IMR-90 (cell line): ENCODE data around the gene CST4. TPM values are rescaled to one million over a fixed set of nuclear protein-coding genes. Genes with fewer than 3 reads are reported as not detected.

Experiments
- ATAC-seq: fragments of 200-7000 bp; cut with Tn5 transposase; 2 replicates; pipeline ENCODE4 v1.9.1; 2020; ENCODE audit warnings: low read depth, mild to moderate bottlenecking, moderate library complexity
- BruUV-seq: library from RNA; stranded (reverse); fragments of 400-500 nt; replicated peaks from 2 replicates; lab custom pipeline; 2021; lab: Mats Ljungman, UMichigan
- CTCF ChIA-PET: fragments of 300-600 bp; formaldehyde crosslinking; extraction: SDS; loops from one replicate; lab custom pipeline; 2021; ENCODE audit warnings: antibody characterized with exemption; lab: Yijun Ruan, JAX
- POLR2A ChIA-PET: fragments of 300-600 bp; sonication (Branson Sonifier 250); formaldehyde crosslinking; loops from one replicate; lab custom pipeline; 2022; ENCODE audit warnings: antibody characterized with exemption; ENCODE audit not compliant: unreplicated experiment; lab: Charles Lee
- DNase-seq: peaks from one replicate; pipeline ENCODE4 v3.0.0; 2013
- H2AFZ ChIP-seq: replicated peaks from 2 replicates; pipeline ENCODE3; 2013; ENCODE audit warnings: low read length, mild to moderate bottlenecking; ENCODE audit not compliant: poor library complexity
- H2AK5ac ChIP-seq: 2 replicates; pipeline ENCODE4 v1.6.1; 2013; ENCODE audit warnings: low read depth, low read length, inconsistent platforms
- H2AK9ac ChIP-seq: replicated peaks from 2 replicates; pipeline ENCODE3; 2013; ENCODE audit warnings: mild to moderate bottlenecking, low read depth, low read length, moderate library complexity; ENCODE audit not compliant: poor library complexity
- H2BK120ac ChIP-seq: 2 replicates; pipeline ENCODE4 v1.6.1; 2013; ENCODE audit warnings: low read depth, low read length, inconsistent platforms
- H2BK15ac ChIP-seq: 3 replicates; pipeline ENCODE4 v1.6.1; 2013; ENCODE audit warnings: low read depth, low read length, inconsistent platforms
- H2BK20ac ChIP-seq: 2 replicates; pipeline ENCODE4 v1.6.1; 2013; ENCODE audit warnings: low read depth, mild to moderate bottlenecking, inconsistent platforms, low read length, moderate library complexity
- H2BK5ac ChIP-seq: 2 replicates; pipeline ENCODE4 v1.6.1; 2013; ENCODE audit warnings: mild to moderate bottlenecking, low read depth, low read length, inconsistent platforms; ENCODE audit not compliant: poor library complexity, severe bottlenecking
- H3K14ac ChIP-seq: replicated peaks from 2 replicates; pipeline ENCODE4 v1.6.1; 2013; ENCODE audit warnings: low read depth, low read length, inconsistent platforms
- H3K18ac ChIP-seq: 2 replicates; pipeline ENCODE4 v1.6.1; 2013; ENCODE audit warnings: low read depth, low read length, control low read depth
- H3K23ac ChIP-seq: 2 replicates; pipeline ENCODE4 v1.6.1; 2013; ENCODE audit warnings: low read depth, low read length, inconsistent platforms
- H3K27ac ChIP-seq: 2 replicates; pipeline ENCODE4 v1.5.1; 2013; ENCODE audit warnings: mild to moderate bottlenecking, control low read depth, low read length; ENCODE audit not compliant: insufficient read depth
- H3K27me3 ChIP-seq: 2 replicates; pipeline ENCODE4 v1.6.1; 2013; ENCODE audit warnings: low read length; ENCODE audit not compliant: control insufficient read depth, insufficient read depth
- H3K36me3 ChIP-seq: 2 replicates; pipeline ENCODE4 v1.6.1; 2013; ENCODE audit warnings: low read length, mixed read lengths; ENCODE audit not compliant: control insufficient read depth, insufficient read depth
- H3K4ac ChIP-seq: 2 replicates; pipeline ENCODE4 v1.6.1; 2013; ENCODE audit warnings: low read depth, low read length, inconsistent platforms
- H3K4me1 ChIP-seq: 2 replicates; pipeline ENCODE4 v1.6.1; 2013; ENCODE audit warnings: low read length, mixed read lengths; ENCODE audit not compliant: control insufficient read depth, insufficient read depth
- H3K4me2 ChIP-seq: 2 replicates; pipeline ENCODE4 v1.6.1; 2013; ENCODE audit warnings: low read depth, mild to moderate bottlenecking, control low read depth, low read length, moderate library complexity
- H3K4me3 ChIP-seq: 2 replicates; pipeline ENCODE4 v1.5.1; 2013; ENCODE audit warnings: low read depth, mild to moderate bottlenecking, control low read depth, low read length, moderate library complexity; ENCODE audit not compliant: insufficient read depth
- H3K56ac ChIP-seq: 2 replicates; pipeline ENCODE4 v1.6.1; 2013; ENCODE audit warnings: low read length, inconsistent platforms; ENCODE audit not compliant: insufficient read depth; ENCODE audit errors: extremely low read depth
- H3K79me1 ChIP-seq, 2 experiments: 2 replicates each; pipeline ENCODE4 v1.6.1; 2013; ENCODE audit warnings: low read length in 2 of 2, inconsistent platforms in 1 of 2, low read depth in 1 of 2
- H3K9ac ChIP-seq: 2 replicates; pipeline ENCODE4 v1.6.1; 2013; ENCODE audit warnings: low read depth, low read length, control low read depth
- H3K9me1 ChIP-seq: 2 replicates; pipeline ENCODE4 v1.6.1; 2013; ENCODE audit warnings: low read length, inconsistent platforms; ENCODE audit not compliant: insufficient read depth
- H3K9me3 ChIP-seq: 2 replicates; pipeline ENCODE4 v1.6.1; 2013; ENCODE audit warnings: low read length; ENCODE audit not compliant: control insufficient read depth, insufficient read depth
- H4K20me1 ChIP-seq: 2 replicates; pipeline ENCODE4 v1.6.1; 2013; ENCODE audit warnings: low read length, inconsistent platforms; ENCODE audit not compliant: insufficient read depth
- H4K5ac ChIP-seq: 2 replicates; pipeline ENCODE4 v1.6.1; 2013; ENCODE audit warnings: mild to moderate bottlenecking, low read depth, low read length, control low read depth
- H4K8ac ChIP-seq, 2 experiments: 2 replicates each; pipeline ENCODE4 v1.6.1; 2013; ENCODE audit warnings: low read depth in 2 of 2, low read length in 2 of 2, control low read depth in 1 of 2, inconsistent platforms in 1 of 2
- H4K91ac ChIP-seq: 2 replicates; pipeline ENCODE4 v1.6.1; 2013; ENCODE audit warnings: low read depth, low read length, inconsistent platforms; ENCODE audit not compliant: insufficient read depth
- BHLHE40 ChIP-seq: fragments of 150-350 bp; IDR thresholded peaks from 2 replicates; pipeline ENCODE4 v1.6.1; 2016; ENCODE audit warnings: mild to moderate bottlenecking, low read depth, low read length
- CEBPB ChIP-seq: IDR thresholded peaks from 2 replicates; pipeline ENCODE4 v1.6.1; 2012; ENCODE audit warnings: low read depth, low read length, improper control_type of control experiment
- CTCF ChIP-seq: conservative IDR thresholded peaks from 2 replicates; pipeline ENCODE4 v1.5.1; 2012; ENCODE audit warnings: mild to moderate bottlenecking, low read depth, low read length, improper control_type of control experiment
- ELK1 ChIP-seq: fragments of 150-350 bp; IDR thresholded peaks from 2 replicates; pipeline ENCODE4 v1.6.1; 2016; ENCODE audit warnings: low read depth, mild to moderate bottlenecking, low read length, moderate library complexity, borderline replicate concordance
- FOS ChIP-seq: fragments of 150-350 bp; IDR thresholded peaks from 2 replicates; pipeline ENCODE4 v1.6.1; 2016; ENCODE audit warnings: low read depth, low read length
- MAFK ChIP-seq: IDR thresholded peaks from 2 replicates; pipeline ENCODE4 v1.6.1; 2012; ENCODE audit warnings: low read depth, low read length, improper control_type of control experiment
- NFE2L2 ChIP-seq: fragments of 150-350 bp; IDR thresholded peaks from 2 replicates; pipeline ENCODE4 v1.6.1; 2016; ENCODE audit warnings: low read depth, mild to moderate bottlenecking, low read length
- POLR2A ChIP-seq: IDR thresholded peaks from 2 replicates; pipeline ENCODE4 v1.6.1; 2012; ENCODE audit warnings: mild to moderate bottlenecking, low read depth, low read length
- RAD21 ChIP-seq: IDR thresholded peaks from 2 replicates; pipeline ENCODE4 v1.6.1; 2012; ENCODE audit warnings: low read length, improper control_type of control experiment
- RCOR1 ChIP-seq: IDR thresholded peaks from 2 replicates; pipeline ENCODE4 v1.6.1; 2012; ENCODE audit warnings: mild to moderate bottlenecking, low read length, improper control_type of control experiment; ENCODE audit not compliant: insufficient replicate concordance
- RFX5 ChIP-seq: IDR thresholded peaks from 2 replicates; pipeline ENCODE4 v1.8.0; 2012; ENCODE audit warnings: low read depth, mild to moderate bottlenecking, low read length, moderate library complexity
- SMC3 ChIP-seq: fragments of 150-350 bp; IDR thresholded peaks from 2 replicates; pipeline ENCODE4 v1.6.1; 2016; ENCODE audit warnings: low read depth, mild to moderate bottlenecking, antibody characterized with exemption, low read length, moderate library complexity
- USF2 ChIP-seq: fragments of 150-350 bp; IDR thresholded peaks from 2 replicates; pipeline ENCODE4 v1.6.1; 2017; ENCODE audit warnings: mild to moderate bottlenecking, antibody characterized with exemption, low read length, low read depth
- WGBS, 2 experiments: methylation state at CpG; one replicate each; pipeline versions ENCODE4 v1.1.5 to v1.1.7; 2013; ENCODE audit warnings: missing lambda C conversion rate in 2 of 2; ENCODE audit not compliant: insufficient read length in 1 of 2; ENCODE audit errors: extremely low coverage in 2 of 2; 5-methylcytosine and 5-hydroxymethylcytosine counted together
- dilution Hi-C: fragments of 300-500 bp; cut with HindIII; formaldehyde crosslinking; loops from one replicate; pipeline ENCODE4 v1.14.3; 2018; ENCODE audit warnings: low sequenced_read_pairs; ENCODE audit not compliant: unreplicated experiment
- in situ Hi-C: fragments of 300-500 bp; cut with MboI; formaldehyde crosslinking; loops from 3 replicates; pipeline ENCODE4 v1.14.3; 2019; ENCODE audit warnings: low sequenced_read_pairs, inconsistent platforms, mixed read lengths
- intact Hi-C: fragments of 100-400 bp; cut with micrococcal nuclease; formaldehyde crosslinking; loops from 2 replicates; pipeline ENCODE4 v1.10.0; 2022
- polyA plus RNA-seq, 3 experiments: library from polyadenylated mRNA; depleted of rRNA; stranded (reverse); fragments of >200 nt; gene quantifications; 2 replicates each; pipeline ENCODE4 v1.2.3, GENCODE V29; 2012; ENCODE audit warnings: low replicate concordance in 1 of 3
- total RNA-seq: library from RNA; depleted of rRNA; stranded (reverse); fragments of >200 nt; gene quantifications from 2 replicates; pipeline ENCODE4 v1.2.3, GENCODE V29; 2012

The CST4 gene
- total and polyA plus RNA-seq, 2 of the 4 experiments (the other 2 are of a cell fraction) = not detected

GRCh38 chr20:23679133-23680092 lies 9.4 kb downstream of the CST4 start (continued):
- no peak for TF ChIP-seq FOS

GRCh38 chr20:23673209-23673608 lies 15.6 kb downstream of the CST4 start:
- POLR2A ChIA-PET = no interaction called here
- in situ Hi-C loops = no loop called here
- no peak for TF ChIP-seq CTCF
- TF ChIP-seq RAD21 = no peak
- no peak for TF ChIP-seq POLR2A
- no peak for TF ChIP-seq SMC3
- TF ChIP-seq FOS = no peak
- no peak for TF ChIP-seq USF2
- TF ChIP-seq RCOR1 = no peak
- TF ChIP-seq ELK1 = no peak
- TF ChIP-seq NFE2L2 = no peak
- no peak for TF ChIP-seq MAFK
- TF ChIP-seq CEBPB = no peak
- TF ChIP-seq BHLHE40 = no peak
- no peak for TF ChIP-seq RFX5

More at GRCh38 chr20:23673209-23673608, 15.6 kb downstream of the CST4 start:
- Histone ChIP-seq H3K18ac (no peak overlapping the region), H3K4ac (no peak overlapping the region), H2AK9ac (no peak overlapping the region), H2BK120ac (no peak overlapping the region), H3K23ac (no peak overlapping the region), H3K56ac (no peak overlapping the region), H4K8ac (no peak overlapping the region), H2BK5ac (no peak overlapping the region), H3K27me3 (peaks cover 2% of the 10 kb centered on the region), H2AK5ac (no peak overlapping the region), H2BK15ac (no peak overlapping the region), H3K36me3 (no peaks in the 10 kb centered on the region), H2AFZ (no peak overlapping the region), H2BK20ac (no peak overlapping the region), H4K20me1 (no peaks in the 10 kb centered on the region), H4K5ac (no peak overlapping the region), H3K27ac (no peak overlapping the region), H4K91ac (no peak overlapping the region), H3K9ac (no peak overlapping the region), H3K79me1 (no peaks in the 10 kb centered on the region), H3K14ac (no peak overlapping the region), H3K9me1 (no peaks in the 10 kb centered on the region), H3K4me2 (no peak overlapping the region), H3K4me1 (no peaks in the 10 kb centered on the region), H3K9me3 (no peaks in the 10 kb centered on the region), H3K4me3 (no peak overlapping the region)
- 20% methylated on average over 1 of the region's 1 CpG; no CpG with 5 or more reads in 1 of the 2 experiments for WGBS, 2 experiments
- CTCF ChIA-PET = no interaction called here
- dilution Hi-C loops (no loop called here), intact Hi-C loops (no loop called here)
- DNase-seq (no peak), ATAC-seq (no peak)
- no TSS peak for BruUV-seq
